Stimulated activated CD8-positive, alpha-beta memory T cell treated with anti-CD3 and anti-CD28 coated beads, Interleukin-7, amount 100 ng/mL, for 4 hours (primary cell): Measurements from ENCODE around the gene NAALADL1.

Experiments used
- DNase-seq, 2 donors: peaks; one replicate each; pipeline ENCODE4 v3.0.0-alpha.2; 2020; ENCODE audit warnings: low read depth in 2 of 2

Gene NAALADL1

GRCh38 chr11:65058419-65059054, at the start of gene NAALADL1:
TSS of gene NAALADL1 (minus strand) at chr11:65058553. CDS start at chr11:65058521, 32 bp downstream.
- DNase-seq: no peak

- no peak for DNase-seq
Observed at GRCh38 chr11:65107751-65108468, 49.6 kb upstream of the NAALADL1 start.

- no peak for DNase-seq
Observed at GRCh38 chr11:65107078-65107477, 48.7 kb upstream of the NAALADL1 start.

GRCh38 chr11:65104628-65105027, 46.3 kb upstream of the NAALADL1 start:
- DNase-seq: no peak

- DNase-seq: no peak
Observed at GRCh38 chr11:65103476-65103875, 45.1 kb upstream of the NAALADL1 start.

GRCh38 chr11:65102142-65103095, 44.1 kb upstream of the NAALADL1 start:
- DNase-seq: no peak

- no peak for DNase-seq
Observed at GRCh38 chr11:65100674-65101350, 42.5 kb upstream of the NAALADL1 start.

GRCh38 chr11:65096926-65097325, 38.6 kb upstream of the NAALADL1 start:
- no peak for DNase-seq

GRCh38 chr11:65095974-65096806, 37.8 kb upstream of the NAALADL1 start, which contains the start of gene VPS51:
TSS of gene VPS51 (plus strand) at chr11:65096214. CDS start at chr11:65096251, 37 bp downstream.
- peak; percentile 74 to 80 for DNase-seq

GRCh38 chr11:65095427-65095826, 37.1 kb upstream of the NAALADL1 start:
- DNase-seq: no peak

- no peak for DNase-seq
Observed at GRCh38 chr11:65090628-65091027, 32.3 kb upstream of the NAALADL1 start.

GRCh38 chr11:65089621-65090020, 31.3 kb upstream of the NAALADL1 start:
- DNase-seq: no peak

GRCh38 chr11:65087827-65088226, 29.5 kb upstream of the NAALADL1 start:
- no peak for DNase-seq

GRCh38 chr11:65087216-65087615, 28.9 kb upstream of the NAALADL1 start:
- DNase-seq: no peak

GRCh38 chr11:65086809-65087208, 28.5 kb upstream of the NAALADL1 start:
- no peak for DNase-seq

- DNase-seq: no peak
Observed at GRCh38 chr11:65085446-65085845, 27.1 kb upstream of the NAALADL1 start.

- no peak for DNase-seq
Observed at GRCh38 chr11:65084598-65085375, 26.4 kb upstream of the NAALADL1 start.

- peak; percentile 93 for DNase-seq
Observed at GRCh38 chr11:65083834-65084597, 25.7 kb upstream of the NAALADL1 start, which contains the start of the genes CDCA5 and ZFPL1. TSS of gene CDCA5 (minus strand) at chr11:65084040. CDS start at chr11:65083978, 62 bp downstream. TSS of gene ZFPL1 (plus strand) at chr11:65084222. CDS start at chr11:65084699, 477 bp downstream.
